Mammary epithelial cell (primary cell): ENCODE data around the gene BARX2.

Experiments used
- CTCF ChIP-seq, 2 donors: IDR thresholded peaks in 1 of 2; conservative IDR thresholded peaks in 1 of 2; 2 replicates each; pipeline ENCODE4 v1.5.1; 2011 to 2012; ENCODE audit warnings: inconsistent platforms in 2 of 2, low read length in 2 of 2, mild to moderate bottlenecking in 2 of 2, control low read depth in 1 of 2, low read depth in 1 of 2; ENCODE audit not compliant: insufficient read depth in 1 of 2; ENCODE audit errors: extremely low read depth in 1 of 2
- EZH2 ChIP-seq: IDR thresholded peaks from 2 replicates; pipeline ENCODE4 v1.6.1; 2012; ENCODE audit warnings: low read length, inconsistent platforms, borderline replicate concordance

- no peak for TF ChIP-seq CTCF (conservative IDR thresholded peaks at IDR 0.05 in 1 of 2, IDR thresholded peaks at IDR 0.05 in 1 of 2; ENCODE audit: extremely low read depth in 1 of 2, insufficient read depth in 1 of 2, low read depth in 1 of 2, low read length in 2 of 2)
- no peak for TF ChIP-seq EZH2
These were observed 40.6 kb downstream of the BARX2 start for GRCh38 chr11:129416080-129416820.
